Mesenchymal stem cell (in vitro differentiated cells and primary cell): Measurements from ENCODE around the gene RASSF1.
A peak's percentile ranks its signal among the peaks of the same experiment; 100 is the strongest.
"Not testable (repeated sequence)": the region's sequence is repeated elsewhere in the genome, so short reads cannot be mapped to it uniquely, and the experiment has no call there.

Experiments
- DNase-seq: peaks from one replicate; pipeline ENCODE4 v3.0.0-alpha.2; 2013
- H2AFZ ChIP-seq: one replicate; pipeline ENCODE4 v1.6.1; 2013; ENCODE audit warnings: low read depth, mild to moderate bottlenecking, control low read depth, inconsistent platforms, low read length, moderate library complexity
- H2AK5ac ChIP-seq: 2 replicates; pipeline ENCODE4 v1.6.1; 2013; ENCODE audit warnings: low read length, moderate library complexity, mild to moderate bottlenecking, inconsistent platforms; ENCODE audit not compliant: severe bottlenecking
- H2BK120ac ChIP-seq: one replicate; pipeline ENCODE4 v1.6.1; 2013; ENCODE audit warnings: low read depth, mild to moderate bottlenecking, inconsistent platforms, low read length, moderate library complexity
- H2BK12ac ChIP-seq, 2 experiments: one replicate each; pipeline ENCODE4 v1.6.1; 2013; ENCODE audit warnings: inconsistent platforms in 2 of 2, low read length in 2 of 2, mild to moderate bottlenecking in 2 of 2, moderate library complexity in 2 of 2, control low read depth in 1 of 2
- H2BK15ac ChIP-seq: one replicate; pipeline ENCODE4 v1.6.1; 2013; ENCODE audit warnings: mild to moderate bottlenecking, low read depth, inconsistent platforms; ENCODE audit not compliant: poor library complexity, severe bottlenecking
- H2BK5ac ChIP-seq: 2 replicates; pipeline ENCODE4 v1.6.1; 2013; ENCODE audit warnings: low read depth, mild to moderate bottlenecking, low read length, control low read depth, inconsistent platforms; ENCODE audit not compliant: poor library complexity, severe bottlenecking
- H3K14ac ChIP-seq, 2 experiments: one replicate each; pipeline ENCODE4 v1.6.1; 2013; ENCODE audit warnings: inconsistent platforms in 2 of 2, low read length in 2 of 2, control low read depth in 1 of 2, mild to moderate bottlenecking in 1 of 2, moderate library complexity in 1 of 2
- H3K18ac ChIP-seq, 2 experiments: one replicate each; pipeline ENCODE4 v1.6.1; 2013; ENCODE audit warnings: inconsistent platforms in 2 of 2, low read length in 2 of 2, control low read depth in 1 of 2, low read depth in 1 of 2, mild to moderate bottlenecking in 1 of 2
- H3K23ac ChIP-seq, 2 experiments: one replicate each; pipeline ENCODE4 v1.6.1; 2013; ENCODE audit warnings: inconsistent platforms in 2 of 2, low read length in 2 of 2, mild to moderate bottlenecking in 2 of 2, moderate library complexity in 2 of 2, control low read depth in 1 of 2
- H3K27ac ChIP-seq: 2 replicates; pipeline ENCODE4 v1.5.1; 2013; ENCODE audit warnings: mild to moderate bottlenecking, moderate library complexity, low read length, control low read depth, inconsistent platforms; ENCODE audit not compliant: poor library complexity, severe bottlenecking
- H3K27me3 ChIP-seq, 2 experiments: 2 replicates each; pipeline versions ENCODE4 v1.6.1 to v1.7.0; 2013; ENCODE audit warnings: low read length in 2 of 2, mild to moderate bottlenecking in 2 of 2, moderate library complexity in 2 of 2, control low read depth in 1 of 2, inconsistent platforms in 1 of 2; ENCODE audit not compliant: control insufficient read depth in 1 of 2, insufficient read depth in 1 of 2
- H3K36me3 ChIP-seq, 2 experiments: 2 replicates each; pipeline versions ENCODE4 v1.6.1 to v1.7.0; 2013; ENCODE audit warnings: low read length in 2 of 2, control low read depth in 1 of 2, inconsistent platforms in 1 of 2, low read depth in 1 of 2, mild to moderate bottlenecking in 1 of 2; ENCODE audit not compliant: insufficient read depth in 2 of 2, control insufficient read depth in 1 of 2
- H3K4ac ChIP-seq, 2 experiments: one replicate each; pipeline ENCODE4 v1.6.1; 2013; ENCODE audit warnings: inconsistent platforms in 2 of 2, low read length in 2 of 2, mild to moderate bottlenecking in 2 of 2, moderate library complexity in 2 of 2, control low read depth in 1 of 2, low read depth in 1 of 2
- H3K4me1 ChIP-seq: 2 replicates; pipeline ENCODE4 v1.6.1; 2013; ENCODE audit warnings: low read depth, low read length, control low read depth; ENCODE audit not compliant: control insufficient read depth, insufficient read depth
- H3K4me2 ChIP-seq: 2 replicates; pipeline ENCODE4 v1.6.1; 2013; ENCODE audit warnings: low read length, mild to moderate bottlenecking, inconsistent platforms; ENCODE audit not compliant: poor library complexity, severe bottlenecking
- H3K4me3 ChIP-seq, 2 experiments: 2 replicates each; pipeline versions ENCODE4 v1.5.1 to v1.7.0; 2013; ENCODE audit warnings: low read length in 2 of 2, mild to moderate bottlenecking in 2 of 2, control low read depth in 1 of 2, low read depth in 1 of 2; ENCODE audit not compliant: insufficient read depth in 1 of 2
- H3K79me1 ChIP-seq: replicated peaks from 2 replicates; pipeline ENCODE4 v1.6.1; 2013; ENCODE audit warnings: mild to moderate bottlenecking, control low read depth, low read length, inconsistent platforms; ENCODE audit not compliant: poor library complexity, severe bottlenecking
- H3K9ac ChIP-seq: 2 replicates; pipeline ENCODE4 v1.7.0; 2013; ENCODE audit warnings: mild to moderate bottlenecking, low read length, moderate library complexity
- H3K9me3 ChIP-seq: 2 replicates; pipeline ENCODE4 v1.7.0; 2013; ENCODE audit warnings: mild to moderate bottlenecking, low read length; ENCODE audit not compliant: control insufficient read depth
- H4K8ac ChIP-seq: one replicate; pipeline ENCODE4 v1.6.1; 2013; ENCODE audit warnings: inconsistent platforms, mild to moderate bottlenecking, low read length, moderate library complexity
- H4K91ac ChIP-seq: one replicate; pipeline ENCODE4 v1.6.1; 2013; ENCODE audit warnings: mild to moderate bottlenecking, low read length, inconsistent platforms
- WGBS: methylation state at CpG from one replicate; pipeline ENCODE4 v1.1.7; 2013; ENCODE audit warnings: mixed read lengths; 5-methylcytosine and 5-hydroxymethylcytosine counted together

The RASSF1 gene

DNA sequence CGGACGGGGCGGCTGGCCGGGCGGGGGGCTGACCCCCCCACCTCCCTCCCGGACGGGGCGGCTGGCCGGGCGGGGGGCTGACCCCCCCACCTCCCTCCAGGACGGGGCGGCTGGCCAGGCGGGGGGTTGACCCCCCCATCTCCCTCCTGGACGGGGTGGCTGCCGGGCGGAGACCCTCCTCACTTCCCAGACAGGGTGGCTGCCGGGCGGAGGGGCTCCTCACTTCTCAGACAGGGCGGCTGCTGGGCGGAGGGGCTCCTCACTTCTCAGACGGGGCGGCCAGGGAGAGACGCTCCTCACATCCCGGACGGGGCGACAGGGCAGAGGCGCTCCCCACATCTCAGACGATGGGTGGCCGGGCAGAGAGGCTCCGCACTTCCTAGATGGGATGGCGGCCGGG, 28.6 kb downstream of the RASSF1 start:
- not testable (repeated sequence) for H3K27me3 ChIP-seq, H2BK15ac ChIP-seq, H2AFZ ChIP-seq, H3K23ac ChIP-seq, H3K9me3 ChIP-seq, H3K9ac ChIP-seq, H3K14ac ChIP-seq, H3K4me3 ChIP-seq, H2BK12ac ChIP-seq, H4K91ac ChIP-seq, H2BK5ac ChIP-seq, H4K8ac ChIP-seq, H2AK5ac ChIP-seq, H3K27ac ChIP-seq, H2BK120ac ChIP-seq, H3K4ac ChIP-seq, DNase-seq, H3K18ac ChIP-seq, H3K4me2 ChIP-seq
- 94% methylated on average over 7 of the region's 32 CpGs for WGBS
- Histone ChIP-seq H3K79me1 (peaks cover 17% of the 10 kb centered on the region), H3K4me1 (peaks cover 12% of the 10 kb centered on the region), H3K36me3 (peaks cover 22 to 23% of the 10 kb centered on the region in 2 experiments)

- DNase-seq = peak; percentile 34
Observed at GRCh38 chr3:50304601-50305000, 36.0 kb downstream of the RASSF1 start.

GRCh38 chr3:50303013-50303815, 37.4 kb downstream of the RASSF1 start, which contains the start of gene HYAL1:
Gene HYAL1 (minus strand): TSS chr3:50303574. CDS start chr3:50302956, 618 bp downstream.
- Histone ChIP-seq H3K18ac (no peak within 1 kb of the TSS), H3K9ac (peak within 1 kb of the TSS; percentile 22), H3K9me3 (no peaks in the 10 kb centered on the region), H3K36me3 (no peaks in the 10 kb centered on the region), H3K4me1 (peaks cover 34% of the 10 kb centered on the region), H4K8ac (no peak within 1 kb of the TSS), H2AFZ (no peak within 1 kb of the TSS), H3K27ac (no peak within 1 kb of the TSS), H2BK12ac (peak within 1 kb of the TSS in 1 of 2 experiments; percentile 21), H4K91ac (no peak within 1 kb of the TSS), H2AK5ac (peak within 1 kb of the TSS; percentile 59), H3K79me1 (peaks cover 9% of the 10 kb centered on the region), H2BK15ac (no peak within 1 kb of the TSS), H2BK120ac (no peak within 1 kb of the TSS), H3K4me3 (no peak within 1 kb of the TSS), H3K4me2 (no peak within 1 kb of the TSS), H3K23ac (no peak within 1 kb of the TSS), H3K4ac (no peak within 1 kb of the TSS), H2BK5ac (no peak within 1 kb of the TSS), H3K14ac (no peak within 1 kb of the TSS), H3K27me3 (no peaks in the 10 kb centered on the region)
- no peak for DNase-seq
- WGBS = 80% methylated on average over 14 of the region's 14 CpGs

More at GRCh38 chr3:50304601-50305000, 36.0 kb downstream of the RASSF1 start:
- Histone ChIP-seq H3K23ac (no peak overlapping the region), H2BK15ac (no peak overlapping the region), H2BK5ac (no peak overlapping the region), H3K14ac (no peak overlapping the region), H3K4me1 (peaks cover 29% of the 10 kb centered on the region), H2BK12ac (no peak overlapping the region), H2BK120ac (no peak overlapping the region), H3K27ac (no peak overlapping the region), H4K91ac (no peak overlapping the region), H3K4ac (no peak overlapping the region), H3K36me3 (peaks cover 0 to 3% of the 10 kb centered on the region in 2 experiments), H2AFZ (no peak overlapping the region), H4K8ac (no peak overlapping the region), H3K4me3 (no peak overlapping the region), H3K4me2 (no peak overlapping the region), H3K27me3 (no peaks in the 10 kb centered on the region), H3K18ac (no peak overlapping the region), H3K9me3 (peaks cover 3% of the 10 kb centered on the region), H2AK5ac (no peak overlapping the region), H3K9ac (no peak overlapping the region), H3K79me1 (peaks cover 4% of the 10 kb centered on the region)

GRCh38 chr3:50302095-50303012, 38.3 kb downstream of the RASSF1 start:
- Histone ChIP-seq H2BK120ac (no peak overlapping the region), H3K27me3 (no peaks in the 10 kb centered on the region), H3K9ac (no peak overlapping the region), H3K36me3 (peaks cover 0 to 4% of the 10 kb centered on the region in 2 experiments), H4K8ac (peak overlapping the region; percentile 5), H3K14ac (peak overlapping the region in 1 of 2 experiments; percentile 55), H2BK12ac (peak overlapping the region in 1 of 2 experiments; percentile 21), H2BK15ac (no peak overlapping the region), H3K9me3 (no peaks in the 10 kb centered on the region), H4K91ac (peak overlapping the region; percentile 47), H2AK5ac (peak overlapping the region; percentile 23), H3K4ac (no peak overlapping the region), H3K18ac (no peak overlapping the region), H3K4me3 (no peak overlapping the region), H3K23ac (no peak overlapping the region), H2BK5ac (no peak overlapping the region), H2AFZ (no peak overlapping the region), H3K27ac (no peak overlapping the region), H3K4me1 (peaks cover 36% of the 10 kb centered on the region), H3K4me2 (no peak overlapping the region), H3K79me1 (peaks cover 12% of the 10 kb centered on the region)
- WGBS = 97% methylated on average over 32 of the region's 32 CpGs
- DNase-seq = no peak
